Suprapubic skin (tissue), 4 donors: ENCODE results near the gene PSMG4. TPM values are rescaled to one million over a fixed set of nuclear protein-coding genes. Genes with fewer than 3 reads are reported as not detected.

Experiments
- DNase-seq, 2 donors: peaks; one replicate each; pipeline ENCODE4 v3.0.0-alpha.2; 2019; ENCODE audit warnings: low spot score in 2 of 2
- H3K27ac ChIP-seq: fragments of 200-600 bp; sonication (generic); one replicate; pipeline ENCODE4 v1.5.1; 2019
- H3K27me3 ChIP-seq: fragments of 200-600 bp; sonication (generic); one replicate; pipeline ENCODE4 v1.5.1; 2019
- H3K36me3 ChIP-seq: fragments of 200-600 bp; sonication (generic); one replicate; pipeline ENCODE4 v1.5.1; 2019
- H3K4me1 ChIP-seq: fragments of 200-600 bp; sonication (generic); one replicate; pipeline ENCODE4 v1.5.1; 2019
- H3K4me3 ChIP-seq: fragments of 200-600 bp; sonication (generic); one replicate; pipeline ENCODE4 v1.5.1; 2019; ENCODE audit warnings: mild to moderate bottlenecking
- H3K9me3 ChIP-seq: fragments of 200-600 bp; sonication (generic); one replicate; pipeline ENCODE4 v1.5.1; 2019
- CTCF ChIP-seq, 2 donors: fragments of 200-600 bp in 1 of 2; fragments of 450-650 bp in 1 of 2; sonication (generic) in 1 of 2; IDR thresholded peaks; one replicate each; pipeline ENCODE4 v1.5.1; 2016 to 2019; ENCODE audit warnings: antibody characterized with exemption in 2 of 2, mild to moderate bottlenecking in 1 of 2, moderate library complexity in 1 of 2
- EP300 ChIP-seq: sonication (generic); formaldehyde crosslinking; IDR thresholded peaks from one replicate; pipeline ENCODE4 v1.6.1; 2017; ENCODE audit warnings: antibody characterized with exemption
- POLR2A ChIP-seq, 2 donors: fragments of 450-650 bp; IDR thresholded peaks; one replicate each; pipeline ENCODE4 v1.6.1; 2017; ENCODE audit warnings: antibody characterized with exemption in 2 of 2, mild to moderate bottlenecking in 2 of 2, moderate library complexity in 2 of 2
- POLR2AphosphoS5 ChIP-seq, 3 donors: sonication (generic); formaldehyde crosslinking; IDR thresholded peaks; one replicate each; pipeline ENCODE4 v1.6.1; 2017; ENCODE audit warnings: antibody characterized with exemption in 3 of 3
- WGBS: methylation state at CpG from one replicate; pipeline ENCODE4 v1.1.5; 2018; 5-methylcytosine and 5-hydroxymethylcytosine counted together
- total RNA-seq, 4 donors: library from RNA; depleted of rRNA; stranded (reverse); fragments of >200 nt; gene quantifications; one replicate each; pipeline ENCODE4 v1.1.0, GENCODE V29; 2016

Gene PSMG4
- total RNA-seq, 4 donors from 2014 or later = 11.4 to 32.6 (median 21.1) TPM

GRCh38 chr6:3260296-3260695, 1.5 kb downstream of the PSMG4 start:
- H3K27ac ChIP-seq = no peak overlapping the region
- H3K36me3 ChIP-seq = peaks cover 10% of the 10 kb centered on the region
- DNase-seq = peak in 1 of 2 donors; percentile 49
- H3K4me3 ChIP-seq = peak overlapping the region; percentile 96
- WGBS = 74% methylated on average over 14 of the region's 14 CpGs
- H3K9me3 ChIP-seq = no peaks in the 10 kb centered on the region
- no peaks in the 10 kb centered on the region for H3K27me3 ChIP-seq
- TF ChIP-seq POLR2AphosphoS5 (IDR thresholded peaks at IDR 0.05) = no peak
- no peak for TF ChIP-seq CTCF (IDR thresholded peaks at IDR 0.05)
- TF ChIP-seq POLR2A (IDR thresholded peaks at IDR 0.05) = no peak
- no peak for TF ChIP-seq EP300
- peaks cover 42% of the 10 kb centered on the region for H3K4me1 ChIP-seq

GRCh38 chr6:3260772-3261517, 2.2 kb downstream of the PSMG4 start:
- 71% methylated on average over 17 of the region's 17 CpGs for WGBS
- DNase-seq = peak in 1 of 2 donors; percentile 38
- Histone ChIP-seq H3K9me3 (no peaks in the 10 kb centered on the region), H3K27me3 (no peaks in the 10 kb centered on the region), H3K4me3 (peak overlapping the region; percentile 1), H3K36me3 (peaks cover 10% of the 10 kb centered on the region), H3K4me1 (peaks cover 42% of the 10 kb centered on the region), H3K27ac (no peak overlapping the region)
- no peak for TF ChIP-seq CTCF (IDR thresholded peaks at IDR 0.05)
- TF ChIP-seq POLR2AphosphoS5 (IDR thresholded peaks at IDR 0.05) = no peak
- no peak for TF ChIP-seq POLR2A (IDR thresholded peaks at IDR 0.05)
- TF ChIP-seq EP300 = no peak

GRCh38 chr6:3261518-3261820, 2.7 kb downstream of the PSMG4 start:
- peaks cover 42% of the 10 kb centered on the region for H3K4me1 ChIP-seq
- DNase-seq = no peak
- H3K27me3 ChIP-seq = no peaks in the 10 kb centered on the region
- no peaks in the 10 kb centered on the region for H3K9me3 ChIP-seq
- H3K36me3 ChIP-seq = peaks cover 10% of the 10 kb centered on the region
- H3K4me3 ChIP-seq = no peak overlapping the region
- H3K27ac ChIP-seq = no peak overlapping the region
- TF ChIP-seq CTCF (IDR thresholded peaks at IDR 0.05) (no peak), EP300 (no peak), POLR2AphosphoS5 (IDR thresholded peaks at IDR 0.05) (no peak), POLR2A (IDR thresholded peaks at IDR 0.05) (no peak)
- WGBS = 62% methylated on average over 6 of the region's 6 CpGs

GRCh38 chr6:3261921-3262320, 3.2 kb downstream of the PSMG4 start:
- H3K4me1 ChIP-seq = peaks cover 42% of the 10 kb centered on the region
- WGBS = 64% methylated on average over 8 of the region's 8 CpGs
- H3K27ac ChIP-seq = no peak overlapping the region
- no peak for DNase-seq
- TF ChIP-seq CTCF (IDR thresholded peaks at IDR 0.05) (no peak), POLR2AphosphoS5 (IDR thresholded peaks at IDR 0.05) (no peak), EP300 (no peak), POLR2A (IDR thresholded peaks at IDR 0.05) (no peak)
- H3K4me3 ChIP-seq = no peak overlapping the region
- H3K27me3 ChIP-seq = no peaks in the 10 kb centered on the region
- peaks cover 10% of the 10 kb centered on the region for H3K36me3 ChIP-seq
- no peaks in the 10 kb centered on the region for H3K9me3 ChIP-seq

GRCh38 chr6:3263096-3263495, 4.3 kb downstream of the PSMG4 start:
- TF ChIP-seq POLR2A (IDR thresholded peaks at IDR 0.05) (no peak), CTCF (IDR thresholded peaks at IDR 0.05) (no peak), POLR2AphosphoS5 (IDR thresholded peaks at IDR 0.05) (no peak), EP300 (no peak)
- no peak overlapping the region for H3K27ac ChIP-seq
- H3K36me3 ChIP-seq = peaks cover 14% of the 10 kb centered on the region
- H3K9me3 ChIP-seq = no peaks in the 10 kb centered on the region
- WGBS = 73% methylated on average over 6 of the region's 6 CpGs
- H3K27me3 ChIP-seq = no peaks in the 10 kb centered on the region
- no peak for DNase-seq
- peaks cover 44% of the 10 kb centered on the region for H3K4me1 ChIP-seq
- no peak overlapping the region for H3K4me3 ChIP-seq
